Measurements from ENCODE around the gene ILF2.

Gene ILF2

GRCh38 chr1:153658400-153659174 lies 12.2 kb downstream of the ILF2 start, which contains the start of gene SNAPIN:
SNAPIN (plus strand) TSS chr1:153658703; CDS start chr1:153658744, 41 bp downstream.
- Histone ChIP-seq H3K27ac (peak within 1 kb of the TSS; percentile 94 to 97), H3K4me3 (peak within 1 kb of the TSS; percentile 78)
- no peak for TF ChIP-seq CTCF (IDR thresholded peaks at IDR 0.05)
- DNase-seq (ENCODE audit: low spot score), result peak; percentile 96

- Histone ChIP-seq H3K4me3 (no peak overlapping the region), H3K27ac (no peak overlapping the region)
- no peak for DNase-seq (ENCODE audit: low spot score)
- no peak for TF ChIP-seq CTCF (IDR thresholded peaks at IDR 0.05)
These were observed 15.5 kb downstream of the ILF2 start for GRCh38 chr1:153655333-153655732.

- DNase-seq (ENCODE audit: low spot score), result no peak
- TF ChIP-seq CTCF (IDR thresholded peaks at IDR 0.05), result no peak
- Histone ChIP-seq H3K27ac (peak overlapping the region in 1 of 2 donors; percentile 77), H3K4me3 (no peak overlapping the region)
These were observed 17.8 kb downstream of the ILF2 start for GRCh38 chr1:153652805-153653500.

- Histone ChIP-seq H3K27ac (no peak overlapping the region), H3K4me3 (no peak overlapping the region)
- TF ChIP-seq CTCF (IDR thresholded peaks at IDR 0.05), result no peak
- no peak for DNase-seq (ENCODE audit: low spot score)
These were observed 19.0 kb downstream of the ILF2 start for GRCh38 chr1:153651771-153652170.

GRCh38 chr1:153649863-153650235 lies 20.9 kb downstream of the ILF2 start:
- no peak for DNase-seq (ENCODE audit: low spot score)
- H3K4me3 ChIP-seq, result no peak overlapping the region
- no peak for TF ChIP-seq CTCF (IDR thresholded peaks at IDR 0.05)
- H3K27ac ChIP-seq, result no peak overlapping the region

- Histone ChIP-seq H3K4me3 (no peak overlapping the region), H3K27ac (peak overlapping the region in 1 of 2 donors; percentile 31)
- TF ChIP-seq CTCF (IDR thresholded peaks at IDR 0.05), result no peak
- no peak for DNase-seq (ENCODE audit: low spot score)
These were observed 21.5 kb downstream of the ILF2 start for GRCh38 chr1:153649137-153649862.
